A673 (cell line): ENCODE results near the gene ARHGAP32. TPM values are rescaled to one million over a fixed set of nuclear protein-coding genes. Genes with fewer than 3 reads are reported as not detected.
"Not testable (repeated sequence)": the region's sequence is repeated elsewhere in the genome, so short reads cannot be mapped to it uniquely, and the experiment has no call there.

ENCODE experiments used
- BruUV-seq: library from RNA; stranded (reverse); fragments of 400-500 nt; replicated peaks from 2 replicates; lab custom pipeline; 2021; lab: Mats Ljungman, UMichigan
- CTCF ChIA-PET: fragments of 300-600 bp; sonication (Branson Sonifier 250); formaldehyde crosslinking; loops from one replicate; lab custom pipeline; 2022; ENCODE audit warnings: antibody characterized with exemption; lab: Charles Lee
- POLR2A ChIA-PET: fragments of 300-600 bp; sonication (Branson Sonifier 250); formaldehyde crosslinking; loops from one replicate; lab custom pipeline; 2022; ENCODE audit warnings: antibody characterized with exemption; ENCODE audit not compliant: low non-redundant PET; lab: Charles Lee
- DNase-seq: peaks from one replicate; pipeline ENCODE4 v3.0.0-alpha.2; 2015; ENCODE audit warnings: low spot score
- H3K27ac ChIP-seq: fragments of 200-600 bp; sonication (generic); 2 replicates; pipeline ENCODE4 v1.5.1; 2016; ENCODE audit warnings: mixed run types, low read depth, mild to moderate bottlenecking, mixed read lengths, antibody characterized with exemption, low read length; ENCODE audit not compliant: poor library complexity, severe bottlenecking
- H3K27me3 ChIP-seq: fragments of 200-600 bp; sonication (generic); replicated peaks from 2 replicates; pipeline ENCODE4 v1.6.1; 2017; ENCODE audit warnings: mixed run types, low read depth, mild to moderate bottlenecking, mixed read lengths, antibody characterized with exemption, low read length; ENCODE audit not compliant: insufficient read depth, poor library complexity
- H3K36me3 ChIP-seq: fragments of 200-600 bp; sonication (generic); 2 replicates; pipeline ENCODE4 v1.6.1; 2016; ENCODE audit warnings: mixed run types, mild to moderate bottlenecking, mixed read lengths, antibody characterized with exemption, low read length; ENCODE audit not compliant: insufficient read depth, poor library complexity, severe bottlenecking
- H3K4me1 ChIP-seq: fragments of 200-600 bp; sonication (generic); 2 replicates; pipeline ENCODE4 v1.6.1; 2017; ENCODE audit warnings: mixed run types, mild to moderate bottlenecking, mixed read lengths, antibody characterized with exemption, low read length; ENCODE audit not compliant: insufficient read depth, poor library complexity, severe bottlenecking
- H3K4me3 ChIP-seq: fragments of 200-600 bp; sonication (generic); 2 replicates; pipeline ENCODE4 v1.5.1; 2016; ENCODE audit warnings: low read depth, mixed run types, mild to moderate bottlenecking, mixed read lengths, low read length; ENCODE audit not compliant: poor library complexity, severe bottlenecking
- H3K9me3 ChIP-seq: fragments of 200-600 bp; sonication (generic); 2 replicates; pipeline ENCODE4 v1.6.1; 2016; ENCODE audit warnings: mixed run types, low read depth, mild to moderate bottlenecking, mixed read lengths, antibody characterized with exemption, low read length; ENCODE audit not compliant: poor library complexity, severe bottlenecking
- CTCF ChIP-seq: fragments of 300-800, 200-600 bp; sonication (generic); conservative IDR thresholded peaks from 2 replicates; pipeline ENCODE4 v1.5.1; 2017; ENCODE audit warnings: low read depth, mild to moderate bottlenecking, antibody characterized with exemption, low read length, moderate library complexity, mixed read lengths
- EZH2 ChIP-seq: fragments of 200-600 bp; sonication (generic); IDR thresholded peaks from 2 replicates; pipeline ENCODE4 v1.6.1; 2017; ENCODE audit warnings: borderline replicate concordance, low read depth, mild to moderate bottlenecking, mixed read lengths, antibody characterized with exemption, low read length; ENCODE audit not compliant: poor library complexity, severe bottlenecking
- intact Hi-C: fragments of 100-400 bp; cut with micrococcal nuclease; formaldehyde crosslinking; loops from one replicate; pipeline ENCODE4 v1.10.0; 2022; ENCODE audit not compliant: unreplicated experiment
- total RNA-seq: library from RNA; stranded (reverse); gene quantifications from 2 replicates; pipeline ENCODE4 v1.2.3, GENCODE V29; 2021

The ARHGAP32 gene
- total RNA-seq, 1 experiment from 2014 or later, result 42.8 TPM

- Histone ChIP-seq H3K9me3 (peaks cover 17% of the 10 kb centered on the region), H3K4me3 (no peak overlapping the region), H3K36me3 (peaks cover 2% of the 10 kb centered on the region), H3K27me3 (no peaks in the 10 kb centered on the region), H3K27ac (no peak overlapping the region), H3K4me1 (no peaks in the 10 kb centered on the region)
- no TSS peak for BruUV-seq
- no peak for TF ChIP-seq CTCF
- POLR2A ChIA-PET, result no interaction called here
- intact Hi-C loops, result no loop called here
- CTCF ChIA-PET, result no interaction called here
- no peak for DNase-seq
Measured at GRCh38 chr11:129167315-129167714, 24.8 kb downstream of the ARHGAP32 start.

- DNase-seq, result no peak
- no TSS peak for BruUV-seq
Measured at GRCh38 chr11:129163714-129164164, 28.4 kb downstream of the ARHGAP32 start.

GRCh38 chr11:129157080-129157479, 35.0 kb downstream of the ARHGAP32 start:
- H3K36me3 ChIP-seq, H3K4me1 ChIP-seq, CTCF ChIA-PET, H3K4me3 ChIP-seq, BruUV-seq, H3K27ac ChIP-seq, DNase-seq, intact Hi-C loops, H3K27me3 ChIP-seq, POLR2A ChIA-PET: not testable (repeated sequence)
- peaks cover 17% of the 10 kb centered on the region for H3K9me3 ChIP-seq

More at GRCh38 chr11:129163714-129164164, 28.4 kb downstream of the ARHGAP32 start:
- Histone ChIP-seq H3K4me3 (no peak overlapping the region), H3K4me1 (no peaks in the 10 kb centered on the region), H3K9me3 (peaks cover 17% of the 10 kb centered on the region), H3K27ac (no peak overlapping the region), H3K27me3 (no peaks in the 10 kb centered on the region), H3K36me3 (no peaks in the 10 kb centered on the region)
- intact Hi-C loops, result no loop called here
- TF ChIP-seq EZH2 (no peak), CTCF (no peak)
- ChIA-PET CTCF (no interaction called here), POLR2A (no interaction called here)

GRCh38 chr11:129155745-129156144, 36.4 kb downstream of the ARHGAP32 start:
- no peaks in the 10 kb centered on the region for H3K27me3 ChIP-seq
- intact Hi-C loops, result no loop called here
- ChIA-PET POLR2A (no interaction called here), CTCF (no interaction called here)
- BruUV-seq, result no TSS peak
- TF ChIP-seq CTCF, result no peak
- no peak for TF ChIP-seq EZH2
- DNase-seq, result no peak
- H3K9me3 ChIP-seq, result peaks cover 25% of the 10 kb centered on the region
- H3K4me1 ChIP-seq, result peaks cover 5% of the 10 kb centered on the region
- H3K27ac ChIP-seq, result no peak overlapping the region
- H3K4me3 ChIP-seq, result no peak overlapping the region
- H3K36me3 ChIP-seq, result no peaks in the 10 kb centered on the region
